ENCODE measurements around the gene MED25. TPM values are rescaled to one million over a fixed set of nuclear protein-coding genes. Genes with fewer than 3 reads are reported as not detected.

Gene MED25
- total RNA-seq, 1 donor from 2014 or later, result 88.8 TPM

GRCh38 chr19:49790866-49791265 is 27.2 kb upstream of the MED25 start:
- H3K27ac Mint-ChIP-seq, result no peak overlapping the region
- no peaks in the 10 kb centered on the region for H3K27me3 Mint-ChIP-seq
- ChIA-PET POLR2A (no interaction called here), CTCF (no interaction called here)
- ATAC-seq (ENCODE audit: low read depth), result no peak
- no peak for DNase-seq
- H3K4me3 Mint-ChIP-seq, result no peak overlapping the region
- intact Hi-C loops (cut with micrococcal nuclease), result no loop called here
- H3K36me3 Mint-ChIP-seq (ENCODE audit: low read depth), result peaks cover 74% of the 10 kb centered on the region
- TF ChIP-seq, protein P1, sequence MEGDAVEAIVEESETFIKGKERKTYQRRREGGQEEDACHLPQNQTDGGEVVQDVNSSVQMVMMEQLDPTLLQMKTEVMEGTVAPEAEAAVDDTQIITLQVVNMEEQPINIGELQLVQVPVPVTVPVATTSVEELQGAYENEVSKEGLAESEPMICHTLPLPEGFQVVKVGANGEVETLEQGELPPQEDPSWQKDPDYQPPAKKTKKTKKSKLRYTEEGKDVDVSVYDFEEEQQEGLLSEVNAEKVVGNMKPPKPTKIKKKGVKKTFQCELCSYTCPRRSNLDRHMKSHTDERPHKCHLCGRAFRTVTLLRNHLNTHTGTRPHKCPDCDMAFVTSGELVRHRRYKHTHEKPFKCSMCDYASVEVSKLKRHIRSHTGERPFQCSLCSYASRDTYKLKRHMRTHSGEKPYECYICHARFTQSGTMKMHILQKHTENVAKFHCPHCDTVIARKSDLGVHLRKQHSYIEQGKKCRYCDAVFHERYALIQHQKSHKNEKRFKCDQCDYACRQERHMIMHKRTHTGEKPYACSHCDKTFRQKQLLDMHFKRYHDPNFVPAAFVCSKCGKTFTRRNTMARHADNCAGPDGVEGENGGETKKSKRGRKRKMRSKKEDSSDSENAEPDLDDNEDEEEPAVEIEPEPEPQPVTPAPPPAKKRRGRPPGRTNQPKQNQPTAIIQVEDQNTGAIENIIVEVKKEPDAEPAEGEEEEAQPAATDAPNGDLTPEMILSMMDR (IDR thresholded peaks at IDR 0.05), result no peak
- H3K9me3 Mint-ChIP-seq, result no peaks in the 10 kb centered on the region
- H3K4me1 Mint-ChIP-seq, result peaks cover 3% of the 10 kb centered on the region

- ChIA-PET POLR2A (no interaction called here), CTCF (no interaction called here)
- no peak for DNase-seq
- H3K9me3 Mint-ChIP-seq, result no peaks in the 10 kb centered on the region
- no peak for ATAC-seq (ENCODE audit: low read depth)
- no peak overlapping the region for H3K4me3 Mint-ChIP-seq
- intact Hi-C loops (cut with micrococcal nuclease), result no loop called here
- H3K4me1 Mint-ChIP-seq, result peaks cover 3% of the 10 kb centered on the region
- TF ChIP-seq, protein P1 (IDR thresholded peaks at IDR 0.05), result no peak
- H3K27me3 Mint-ChIP-seq, result no peaks in the 10 kb centered on the region
- no peak overlapping the region for H3K27ac Mint-ChIP-seq
- peaks cover 76% of the 10 kb centered on the region for H3K36me3 Mint-ChIP-seq (ENCODE audit: low read depth)
Measured at GRCh38 chr19:49791776-49792445, 26.2 kb upstream of the MED25 start.

DNA sequence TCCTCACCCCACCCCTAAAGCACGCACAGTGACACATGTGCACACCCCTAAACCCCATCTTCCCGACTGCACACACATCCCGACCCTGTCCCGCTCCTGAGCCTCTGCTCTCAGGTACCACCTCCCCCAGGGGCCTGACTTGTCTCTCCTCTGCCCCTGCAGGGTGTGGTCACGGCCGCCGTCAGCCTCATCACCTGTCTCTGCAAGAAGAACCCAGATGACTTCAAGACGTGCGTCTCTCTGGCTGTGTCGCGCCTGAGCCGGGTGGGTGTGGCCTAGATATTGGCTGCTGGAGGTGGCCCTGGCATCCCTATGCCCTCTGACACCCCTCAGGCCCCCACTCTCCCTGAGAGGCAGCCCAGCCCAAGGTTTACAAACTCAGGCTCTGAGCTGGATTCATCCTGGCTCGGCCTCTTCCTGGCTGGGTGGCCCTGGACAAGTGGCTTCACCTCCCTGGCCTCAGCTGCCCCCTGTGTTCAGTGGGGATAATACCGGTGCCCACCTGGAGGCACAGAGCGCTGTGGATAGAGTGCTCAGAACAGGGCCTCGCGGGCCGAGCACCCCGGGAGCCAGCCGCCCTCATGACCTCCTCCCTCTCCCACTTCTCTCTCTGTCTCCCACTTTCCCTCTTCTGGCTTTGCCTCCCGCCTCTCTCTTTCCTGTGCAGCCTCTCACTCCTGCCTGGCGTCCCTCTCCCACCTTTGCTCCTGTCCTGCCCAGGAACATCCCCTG is 25.1 kb upstream of the MED25 start:
- no peaks in the 10 kb centered on the region for H3K9me3 Mint-ChIP-seq
- POLR2A ChIA-PET, result no interaction called here
- H3K4me3 Mint-ChIP-seq, result no peak overlapping the region
- CTCF ChIA-PET, result no interaction called here
- ATAC-seq (ENCODE audit: low read depth), result no peak
- DNase-seq, result no peak
- TF ChIP-seq, protein P1 (IDR thresholded peaks at IDR 0.05), result no peak
- no peaks in the 10 kb centered on the region for H3K27me3 Mint-ChIP-seq
- peaks cover 79% of the 10 kb centered on the region for H3K36me3 Mint-ChIP-seq (ENCODE audit: low read depth)
- intact Hi-C loops (cut with micrococcal nuclease), result no loop called here
- no peak overlapping the region for H3K27ac Mint-ChIP-seq
- H3K4me1 Mint-ChIP-seq, result peaks cover 3% of the 10 kb centered on the region

DNA sequence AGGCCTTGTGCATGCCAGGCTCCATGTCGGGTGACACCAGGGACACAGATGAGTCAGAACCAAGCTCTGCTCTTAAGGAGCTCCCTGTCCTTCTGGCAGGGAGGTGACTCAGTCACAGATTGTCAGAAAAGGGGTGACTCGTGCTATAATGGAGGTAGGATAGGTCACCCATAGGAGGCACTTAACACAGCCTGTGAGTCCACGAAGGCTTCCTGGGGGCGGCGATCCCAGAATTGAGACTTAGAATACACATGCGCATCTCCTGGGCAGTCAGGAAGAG is 24.6 kb upstream of the MED25 start:
- CTCF ChIA-PET, result no interaction called here
- no peak for ATAC-seq (ENCODE audit: low read depth)
- Mint-ChIP-seq H3K27ac (no peak overlapping the region), H3K27me3 (no peaks in the 10 kb centered on the region), H3K4me1 (peaks cover 3% of the 10 kb centered on the region), H3K9me3 (no peaks in the 10 kb centered on the region), H3K4me3 (no peak overlapping the region), H3K36me3 (ENCODE audit: low read depth) (peaks cover 79% of the 10 kb centered on the region)
- TF ChIP-seq, protein P1 (IDR thresholded peaks at IDR 0.05), result no peak
- POLR2A ChIA-PET, result no interaction called here
- intact Hi-C loops (cut with micrococcal nuclease), result no loop called here
- no peak for DNase-seq

GRCh38 chr19:49795615-49796014 is 22.5 kb upstream of the MED25 start:
- TF ChIP-seq, protein P1 (IDR thresholded peaks at IDR 0.05), result no peak
- CTCF ChIA-PET, result no interaction called here
- no peaks in the 10 kb centered on the region for H3K4me1 Mint-ChIP-seq
- H3K27ac Mint-ChIP-seq, result no peak overlapping the region
- intact Hi-C loops (cut with micrococcal nuclease), result no loop called here
- no peaks in the 10 kb centered on the region for H3K9me3 Mint-ChIP-seq
- peaks cover 82% of the 10 kb centered on the region for H3K36me3 Mint-ChIP-seq (ENCODE audit: low read depth)
- no peaks in the 10 kb centered on the region for H3K27me3 Mint-ChIP-seq
- DNase-seq (no peak), ATAC-seq (ENCODE audit: low read depth) (no peak)
- H3K4me3 Mint-ChIP-seq, result no peak overlapping the region
- POLR2A ChIA-PET, result interaction anchor here (0.5 kb wide), 1 partner anchor 102 kb away, joined by 5 read pairs; no protein-coding TSS in a partner anchor

Data from activated B cell treated with CpG ODN at 0.5 μM for 24 hours (primary cell).